Sigmoid colon (tissue), 7 donors: ENCODE results near the gene LRRC7. TPM values are rescaled to one million over a fixed set of nuclear protein-coding genes. Genes with fewer than 3 reads are reported as not detected.

Experiments used
- DNase-seq: peaks from one replicate; pipeline ENCODE4 v3.0.0-alpha.2; 2019
- H3K27ac ChIP-seq, 4 donors: fragments of 200-600 bp; sonication (generic); one replicate each; pipeline ENCODE4 v1.5.1; 2016 to 2019; ENCODE audit warnings: mild to moderate bottlenecking in 1 of 4
- H3K27me3 ChIP-seq, 3 donors: fragments of 200-600 bp; sonication (generic); one replicate each; pipeline ENCODE4 v1.5.1; 2019; ENCODE audit warnings: mild to moderate bottlenecking in 1 of 3
- H3K36me3 ChIP-seq, 4 donors: fragments of 200-600 bp; sonication (generic); one replicate each; pipeline ENCODE4 v1.5.1; 2016 to 2019
- H3K4me1 ChIP-seq, 4 donors: fragments of 200-600 bp; sonication (generic); one replicate each; pipeline ENCODE4 v1.5.1; 2017 to 2019
- H3K4me3 ChIP-seq, 4 donors: fragments of 200-600 bp; sonication (generic); one replicate each; pipeline ENCODE4 v1.5.1; 2017 to 2019; ENCODE audit warnings: mild to moderate bottlenecking in 2 of 4, moderate library complexity in 1 of 4
- H3K9me3 ChIP-seq, 4 donors: fragments of 200-600 bp in 3 of 4; sonication (generic) in 3 of 4; one replicate each; pipeline versions ENCODE4 v1.5.1 to v1.6.1; 2013 to 2019
- EP300 ChIP-seq, 4 donors: sonication (generic); formaldehyde crosslinking; IDR thresholded peaks; one replicate each; pipeline ENCODE4 v1.6.1; 2017; ENCODE audit warnings: antibody characterized with exemption in 4 of 4
- POLR2A ChIP-seq, 2 donors: fragments of 450-650 bp; IDR thresholded peaks; one replicate each; pipeline ENCODE4 v1.6.1; 2016; ENCODE audit warnings: antibody characterized with exemption in 2 of 2, mild to moderate bottlenecking in 2 of 2, moderate library complexity in 2 of 2
- POLR2AphosphoS5 ChIP-seq, 4 donors: sonication (generic); formaldehyde crosslinking; IDR thresholded peaks; one replicate each; pipeline ENCODE4 v1.6.1; 2017; ENCODE audit warnings: antibody characterized with exemption in 4 of 4
- WGBS, 2 donors: extraction: QIAGEN DNeasy Blood & Tissue Kit; methylation state at CpG; one replicate each; pipeline ENCODE4 v1.1.7; 2013; 5-methylcytosine and 5-hydroxymethylcytosine counted together
- intact Hi-C: fragments of 100-400 bp; cut with DNase I; formaldehyde crosslinking; loops from one replicate; pipeline ENCODE4 v1.15.1; 2023
- polyA plus RNA-seq, 3 donors: library from polyadenylated mRNA; stranded (reverse); fragments of 200-250 nt; gene quantifications; one replicate each; pipeline ENCODE4 v1.2.3, GENCODE V29; 2013
- total RNA-seq, 4 donors: library from RNA; depleted of rRNA; stranded (reverse); fragments of >200 nt; gene quantifications; one replicate each; pipeline ENCODE4 v1.1.0, GENCODE V29; 2016
- TF ChIP-seq, protein P1 (sequence below), 4 experiments: fragments of 450-650 bp in 3 of 4; fragments of 200-600 bp in 1 of 4; IDR thresholded peaks; one replicate each; pipeline ENCODE4 v1.5.1; 2016 to 2019; ENCODE audit warnings: antibody characterized with exemption in 4 of 4, mild to moderate bottlenecking in 3 of 4, moderate library complexity in 2 of 4
- donor health status: healthy with polysubstance abuse.
- donor health status: Bipolar disorder and iron deficiency.
- donor health status: healthy.

Gene LRRC7
- total and polyA plus RNA-seq, 7 donors, result 0.16 to 1.9 (median 0.41) TPM; not detected in 2

DNA sequence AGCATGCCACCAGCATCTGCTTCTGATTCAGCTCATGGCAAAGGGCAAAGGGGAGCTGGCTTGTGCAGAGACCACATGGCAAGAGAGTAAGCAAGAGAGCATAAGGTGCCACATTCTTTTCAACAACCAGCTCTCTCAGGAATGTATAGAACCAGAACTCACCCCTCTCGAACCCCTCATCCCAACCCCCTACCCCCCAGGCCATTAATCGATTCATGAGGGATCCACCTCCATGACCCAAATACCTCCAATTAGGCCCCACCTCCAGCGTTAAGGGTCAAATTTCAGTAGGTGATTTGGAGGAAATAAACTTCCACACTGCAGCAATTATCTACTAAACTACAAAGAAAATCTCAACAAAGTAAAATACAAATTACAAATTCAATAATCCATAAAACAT lies 32.2 kb upstream of the LRRC7 start:
- H3K9me3 ChIP-seq, result no peaks in the 10 kb centered on the region
- H3K4me1 ChIP-seq, result no peaks in the 10 kb centered on the region
- no peak for TF ChIP-seq POLR2AphosphoS5 (IDR thresholded peaks at IDR 0.05)
- TF ChIP-seq POLR2A (IDR thresholded peaks at IDR 0.05), result no peak
- no peak for TF ChIP-seq EP300 (IDR thresholded peaks at IDR 0.05)
- no peak overlapping the region for H3K4me3 ChIP-seq
- H3K27me3 ChIP-seq, result no peaks in the 10 kb centered on the region
- no peak for DNase-seq
- no peaks in the 10 kb centered on the region for H3K36me3 ChIP-seq
- H3K27ac ChIP-seq, result no peak overlapping the region
- intact Hi-C loops, result no loop called here
- WGBS, 2 donors, result 41 to 62% methylated on average over 3 of the region's 3 CpGs

DNA sequence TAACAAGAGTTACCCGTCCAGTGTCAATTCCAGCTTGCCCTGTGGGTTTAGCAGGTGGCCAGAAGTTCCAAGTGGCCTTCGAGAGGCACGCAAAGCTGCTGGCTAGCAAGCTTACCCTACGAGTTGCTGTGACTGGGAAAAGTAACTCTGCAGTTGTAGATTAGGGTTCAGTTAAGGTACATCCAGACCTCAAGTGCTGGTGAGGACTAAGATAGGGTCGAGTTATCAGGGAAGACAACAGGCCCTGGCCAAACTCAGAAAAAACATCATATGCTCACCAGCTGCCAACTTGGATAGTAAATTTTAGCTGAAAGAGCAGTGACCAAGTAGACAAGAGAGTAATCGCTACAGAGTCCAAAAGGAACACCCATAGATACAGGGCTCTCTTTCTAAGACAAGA lies 27.7 kb upstream of the LRRC7 start:
- Histone ChIP-seq H3K27ac (no peak overlapping the region), H3K27me3 (no peaks in the 10 kb centered on the region), H3K4me1 (no peaks in the 10 kb centered on the region), H3K4me3 (no peak overlapping the region), H3K9me3 (no peaks in the 10 kb centered on the region), H3K36me3 (no peaks in the 10 kb centered on the region)
- intact Hi-C loops, result no loop called here
- 72 to 80% methylated on average over 6 of the region's 6 CpGs for WGBS, 2 donors
- TF ChIP-seq EP300 (IDR thresholded peaks at IDR 0.05), result no peak
- no peak for TF ChIP-seq POLR2AphosphoS5 (IDR thresholded peaks at IDR 0.05)
- TF ChIP-seq POLR2A (IDR thresholded peaks at IDR 0.05), result no peak
- TF ChIP-seq, protein P1, sequence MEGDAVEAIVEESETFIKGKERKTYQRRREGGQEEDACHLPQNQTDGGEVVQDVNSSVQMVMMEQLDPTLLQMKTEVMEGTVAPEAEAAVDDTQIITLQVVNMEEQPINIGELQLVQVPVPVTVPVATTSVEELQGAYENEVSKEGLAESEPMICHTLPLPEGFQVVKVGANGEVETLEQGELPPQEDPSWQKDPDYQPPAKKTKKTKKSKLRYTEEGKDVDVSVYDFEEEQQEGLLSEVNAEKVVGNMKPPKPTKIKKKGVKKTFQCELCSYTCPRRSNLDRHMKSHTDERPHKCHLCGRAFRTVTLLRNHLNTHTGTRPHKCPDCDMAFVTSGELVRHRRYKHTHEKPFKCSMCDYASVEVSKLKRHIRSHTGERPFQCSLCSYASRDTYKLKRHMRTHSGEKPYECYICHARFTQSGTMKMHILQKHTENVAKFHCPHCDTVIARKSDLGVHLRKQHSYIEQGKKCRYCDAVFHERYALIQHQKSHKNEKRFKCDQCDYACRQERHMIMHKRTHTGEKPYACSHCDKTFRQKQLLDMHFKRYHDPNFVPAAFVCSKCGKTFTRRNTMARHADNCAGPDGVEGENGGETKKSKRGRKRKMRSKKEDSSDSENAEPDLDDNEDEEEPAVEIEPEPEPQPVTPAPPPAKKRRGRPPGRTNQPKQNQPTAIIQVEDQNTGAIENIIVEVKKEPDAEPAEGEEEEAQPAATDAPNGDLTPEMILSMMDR (IDR thresholded peaks at IDR 0.05), result no peak
- no peak for DNase-seq

DNA sequence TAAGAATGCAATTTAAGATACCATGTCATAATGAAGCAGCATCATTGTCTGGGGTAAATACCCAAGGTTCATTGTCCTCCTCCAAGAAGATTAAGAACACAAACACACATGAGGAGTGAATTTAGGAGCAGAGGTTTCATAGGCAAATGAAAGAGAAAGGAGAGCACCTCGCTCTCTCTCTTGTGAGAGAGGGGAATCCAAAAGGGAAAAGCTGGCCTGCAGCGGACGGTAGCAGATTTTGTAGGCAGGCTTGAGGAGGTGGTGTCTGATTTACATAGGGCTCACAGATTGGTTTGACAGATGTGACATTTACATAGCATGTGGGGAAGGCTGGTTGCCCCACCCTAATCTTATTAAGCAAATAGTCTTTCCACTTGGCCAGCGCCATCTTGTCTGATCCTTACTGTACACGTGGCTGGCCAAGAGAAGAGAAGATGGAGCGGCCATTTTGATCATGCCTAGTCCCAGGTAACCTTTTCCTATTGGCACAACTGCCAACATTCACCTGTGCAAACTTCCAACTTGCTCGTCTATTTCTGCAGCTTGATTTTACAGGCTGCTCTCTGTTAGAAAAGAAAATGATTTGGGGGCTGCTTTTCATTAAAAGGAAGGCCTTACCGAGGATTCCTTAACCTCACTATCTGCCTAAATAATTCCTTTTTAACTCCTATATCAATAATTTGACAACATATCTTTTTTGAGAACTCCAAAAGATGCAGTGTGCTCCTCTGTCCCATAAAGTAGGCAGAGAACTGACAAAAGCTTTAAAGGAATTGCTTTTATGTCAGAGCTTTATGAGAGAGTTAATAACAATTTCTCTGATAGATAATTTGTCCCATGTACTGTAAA lies 16.0 kb upstream of the LRRC7 start:
- no peaks in the 10 kb centered on the region for H3K4me1 ChIP-seq
- H3K36me3 ChIP-seq, result no peaks in the 10 kb centered on the region
- DNase-seq, result no peak
- H3K4me3 ChIP-seq, result no peak overlapping the region
- no peaks in the 10 kb centered on the region for H3K27me3 ChIP-seq
- 79 to 88% methylated on average over 8 of the region's 8 CpGs for WGBS, 2 donors
- H3K9me3 ChIP-seq, result no peaks in the 10 kb centered on the region
- intact Hi-C loops, result no loop called here
- no peak overlapping the region for H3K27ac ChIP-seq
- TF ChIP-seq EP300 (IDR thresholded peaks at IDR 0.05) (no peak), POLR2A (IDR thresholded peaks at IDR 0.05) (no peak), POLR2AphosphoS5 (IDR thresholded peaks at IDR 0.05) (no peak)
- TF ChIP-seq, protein P1 (IDR thresholded peaks at IDR 0.05), result no peak

DNA sequence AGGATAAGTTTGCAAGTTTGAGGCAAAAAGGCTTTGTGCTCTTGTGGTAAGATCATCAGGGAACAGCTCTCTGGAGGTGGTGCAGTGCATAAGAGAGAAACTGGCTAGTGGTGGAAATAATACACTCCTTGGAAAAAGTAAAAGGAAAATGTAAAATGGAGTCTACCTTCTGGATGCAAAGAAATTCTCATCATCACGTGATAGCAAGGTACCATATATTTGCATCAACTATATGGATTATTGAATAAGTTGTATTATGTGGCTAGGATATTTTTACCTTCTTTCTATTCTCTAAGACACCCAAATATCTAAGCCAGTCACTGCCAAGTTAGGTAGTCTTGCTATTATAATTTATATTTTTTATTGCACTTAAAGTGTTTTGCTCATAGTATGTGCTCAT lies 14.0 kb upstream of the LRRC7 start:
- 82 to 86% methylated on average over 1 of the region's 1 CpG for WGBS, 2 donors
- Histone ChIP-seq H3K36me3 (no peaks in the 10 kb centered on the region), H3K9me3 (no peaks in the 10 kb centered on the region), H3K4me1 (no peaks in the 10 kb centered on the region), H3K27me3 (no peaks in the 10 kb centered on the region), H3K4me3 (no peak overlapping the region), H3K27ac (no peak overlapping the region)
- TF ChIP-seq POLR2A (IDR thresholded peaks at IDR 0.05), result no peak
- TF ChIP-seq EP300 (IDR thresholded peaks at IDR 0.05), result no peak
- TF ChIP-seq, protein P1 (IDR thresholded peaks at IDR 0.05), result no peak
- no peak for TF ChIP-seq POLR2AphosphoS5 (IDR thresholded peaks at IDR 0.05)
- intact Hi-C loops, result no loop called here
- no peak for DNase-seq

DNA sequence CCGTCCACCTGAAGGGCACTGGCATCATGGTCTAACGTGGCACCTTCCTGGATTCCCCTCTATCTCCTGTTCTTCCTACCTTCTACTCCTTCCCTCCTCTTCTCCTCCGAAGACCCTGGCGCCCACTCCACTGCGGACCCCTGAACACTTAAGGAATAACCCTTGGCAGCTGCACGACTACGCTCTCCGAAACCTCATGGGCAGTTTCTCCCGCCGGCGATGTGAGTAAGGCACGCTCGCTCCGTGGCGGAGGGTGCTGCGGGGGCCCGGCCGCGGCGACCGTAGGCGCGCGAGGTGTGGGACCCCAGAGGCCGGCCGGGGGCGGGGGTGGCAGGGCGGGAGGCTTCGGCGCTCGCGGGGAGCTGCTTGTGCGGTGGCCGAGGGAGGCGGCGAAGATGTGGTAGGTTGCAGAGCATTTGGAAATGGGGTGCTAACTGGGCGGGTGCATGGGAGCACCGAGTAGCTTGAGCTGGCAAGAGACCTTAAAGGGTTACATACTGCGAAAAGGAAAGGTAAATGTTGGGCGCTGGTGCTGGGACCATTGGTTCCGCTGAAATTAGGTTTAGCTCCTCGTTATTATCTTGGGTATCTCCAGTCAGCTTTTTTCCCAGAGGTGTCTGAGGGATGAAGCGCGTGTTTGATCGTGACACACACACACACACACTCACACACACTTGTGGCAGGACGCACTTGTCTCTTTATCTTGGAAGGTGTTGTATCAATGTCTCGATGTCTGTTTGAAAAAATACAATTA lies 876 bp downstream of the LRRC7 start:
- intact Hi-C loops, result no loop called here
- Histone ChIP-seq H3K9me3 (no peaks in the 10 kb centered on the region), H3K27me3 (peaks cover 0 to 33% (median 6%) of the 10 kb centered on the region in 3 donors), H3K27ac (peak overlapping the region in 1 of 4 donors; percentile 58), H3K4me3 (peak overlapping the region; percentile 34 to 68 (median 56)), H3K36me3 (no peaks in the 10 kb centered on the region), H3K4me1 (peaks cover 0 to 26% (median 22%) of the 10 kb centered on the region in 4 donors)
- WGBS, 2 donors, result 2 to 3% methylated on average over 47 of the region's 47 CpGs
- TF ChIP-seq POLR2A (IDR thresholded peaks at IDR 0.05), result no peak
- TF ChIP-seq POLR2AphosphoS5 (IDR thresholded peaks at IDR 0.05), result no peak
- TF ChIP-seq, protein P1 (IDR thresholded peaks at IDR 0.05), result no peak
- TF ChIP-seq EP300 (IDR thresholded peaks at IDR 0.05), result no peak
- DNase-seq, result no peak
